Tibial nerve (tissue), 3 donors: Measurements from ENCODE around the gene SKI.

ENCODE experiments used
- CTCF ChIP-seq, 5 experiments: fragments of 200-600 bp in 3 of 5; fragments of 450-650 bp in 2 of 5; sonication (generic) in 3 of 5; IDR thresholded peaks; one replicate each; pipeline ENCODE4 v1.5.1; 2016 to 2019; ENCODE audit warnings: antibody characterized with exemption in 5 of 5, mild to moderate bottlenecking in 3 of 5, moderate library complexity in 2 of 5
- POLR2A ChIP-seq, 2 donors: fragments of 450-650 bp; IDR thresholded peaks; one replicate each; pipeline ENCODE4 v1.6.1; 2017; ENCODE audit warnings: antibody characterized with exemption in 2 of 2, mild to moderate bottlenecking in 2 of 2, moderate library complexity in 2 of 2

DNA sequence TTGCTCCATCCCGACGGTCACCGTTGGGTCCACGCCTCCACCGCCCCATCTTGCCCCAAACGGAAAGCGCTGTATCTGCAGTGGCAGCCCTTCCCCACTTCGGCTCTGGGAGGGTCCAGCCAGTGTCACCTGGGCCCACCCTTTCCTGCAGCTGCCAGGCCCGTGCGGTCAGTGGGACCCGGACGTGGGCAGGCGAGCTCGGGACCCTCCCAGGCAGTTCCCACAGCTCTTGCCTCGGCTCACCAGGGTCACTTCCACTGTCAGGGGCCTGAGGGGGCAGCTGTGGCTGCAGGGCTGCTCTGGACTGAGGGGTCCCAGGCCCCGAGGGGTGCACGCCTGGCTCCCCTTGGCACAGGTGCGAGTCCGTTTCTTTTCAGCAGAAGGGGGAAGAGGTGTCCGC lies 80.7 kb downstream of the SKI start:
- TF ChIP-seq CTCF (IDR thresholded peaks at IDR 0.05) (no peak), POLR2A (IDR thresholded peaks at IDR 0.05) (no peak)
